AG04449 (cell line): ENCODE results near the gene ADAM17.

Source experiments
- CTCF ChIA-PET: fragments of 350-600 bp; formaldehyde crosslinking; extraction: SDS; loops from one replicate; lab custom pipeline; 2021; ENCODE audit warnings: antibody characterized with exemption; lab: Yijun Ruan, JAX
- POLR2A ChIA-PET: fragments of 400-600, 350-600 bp; formaldehyde crosslinking; extraction: SDS; loops from one replicate; lab custom pipeline; 2020; ENCODE audit warnings: antibody characterized with exemption, inconsistent platforms; lab: Yijun Ruan, JAX
- DNase-seq: peaks from one replicate; pipeline ENCODE4 v3.0.0-alpha.2; 2010; ENCODE audit warnings: low read depth, low spot score
- H3K4me3 ChIP-seq: 2 replicates; pipeline ENCODE4 v1.5.1; 2011; ENCODE audit warnings: low read depth, mild to moderate bottlenecking, control low read depth, low read length
- TF ChIP-seq, protein P1 (sequence below): IDR thresholded peaks from one replicate; pipeline ENCODE4 v1.5.1; 2011; ENCODE audit warnings: mild to moderate bottlenecking, moderate library complexity, low read length, control low read depth, inconsistent platforms; ENCODE audit not compliant: insufficient read depth; ENCODE audit errors: missing control alignments

ADAM17 gene

DNA sequence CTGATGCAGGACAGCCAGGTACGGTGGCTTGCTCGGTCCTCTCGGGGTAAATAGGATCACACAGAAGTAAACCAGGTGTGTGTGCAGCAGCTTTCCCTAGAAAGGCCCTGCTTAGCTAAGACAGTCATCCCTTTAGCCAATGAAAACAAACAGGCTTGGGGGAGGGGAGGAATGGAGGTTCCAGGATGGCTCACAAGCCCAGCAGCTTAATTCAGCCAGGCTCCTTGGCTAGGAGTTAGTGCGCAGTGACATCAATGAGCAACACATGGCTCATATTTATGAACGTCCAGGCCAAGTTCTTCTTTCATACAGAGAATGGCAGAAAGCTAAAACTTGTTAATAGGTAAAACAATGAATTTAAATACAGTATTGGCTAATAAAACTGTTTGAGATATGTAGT is 71.1 kb downstream of the ADAM17 start:
- H3K4me3 ChIP-seq = no peak overlapping the region
- TF ChIP-seq, protein P1, sequence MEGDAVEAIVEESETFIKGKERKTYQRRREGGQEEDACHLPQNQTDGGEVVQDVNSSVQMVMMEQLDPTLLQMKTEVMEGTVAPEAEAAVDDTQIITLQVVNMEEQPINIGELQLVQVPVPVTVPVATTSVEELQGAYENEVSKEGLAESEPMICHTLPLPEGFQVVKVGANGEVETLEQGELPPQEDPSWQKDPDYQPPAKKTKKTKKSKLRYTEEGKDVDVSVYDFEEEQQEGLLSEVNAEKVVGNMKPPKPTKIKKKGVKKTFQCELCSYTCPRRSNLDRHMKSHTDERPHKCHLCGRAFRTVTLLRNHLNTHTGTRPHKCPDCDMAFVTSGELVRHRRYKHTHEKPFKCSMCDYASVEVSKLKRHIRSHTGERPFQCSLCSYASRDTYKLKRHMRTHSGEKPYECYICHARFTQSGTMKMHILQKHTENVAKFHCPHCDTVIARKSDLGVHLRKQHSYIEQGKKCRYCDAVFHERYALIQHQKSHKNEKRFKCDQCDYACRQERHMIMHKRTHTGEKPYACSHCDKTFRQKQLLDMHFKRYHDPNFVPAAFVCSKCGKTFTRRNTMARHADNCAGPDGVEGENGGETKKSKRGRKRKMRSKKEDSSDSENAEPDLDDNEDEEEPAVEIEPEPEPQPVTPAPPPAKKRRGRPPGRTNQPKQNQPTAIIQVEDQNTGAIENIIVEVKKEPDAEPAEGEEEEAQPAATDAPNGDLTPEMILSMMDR = no peak
- CTCF ChIA-PET = no interaction called here
- POLR2A ChIA-PET = no interaction called here
- no peak for DNase-seq

DNA sequence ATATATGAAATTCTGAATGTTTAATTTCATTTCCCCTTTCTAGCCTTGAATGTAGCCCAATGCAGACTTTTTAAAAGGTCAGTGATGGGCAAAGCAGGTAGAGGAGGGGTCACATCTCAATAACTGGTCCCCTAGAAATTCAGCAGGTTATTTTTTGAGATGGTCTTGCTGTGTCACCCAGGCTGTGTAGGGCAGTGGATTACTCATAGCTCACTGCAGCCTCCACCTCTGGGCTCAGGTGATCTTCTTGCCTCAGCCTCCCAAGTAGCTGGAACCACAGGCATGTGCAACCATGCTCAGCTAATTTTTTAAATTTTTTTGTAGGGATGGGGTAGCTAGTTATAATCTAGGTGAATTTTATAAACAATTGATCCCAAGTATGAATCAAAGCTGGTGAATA is 72.5 kb downstream of the ADAM17 start:
- ChIA-PET CTCF (interaction anchor here (1.4 to 1.6 kb wide), 2 partner anchors 10 kb away, joined by 3 to 5 read pairs; no protein-coding TSS in a partner anchor), POLR2A (no interaction called here)
- TF ChIP-seq, protein P1 = no peak
- H3K4me3 ChIP-seq = no peak overlapping the region
- no peak for DNase-seq

DNA sequence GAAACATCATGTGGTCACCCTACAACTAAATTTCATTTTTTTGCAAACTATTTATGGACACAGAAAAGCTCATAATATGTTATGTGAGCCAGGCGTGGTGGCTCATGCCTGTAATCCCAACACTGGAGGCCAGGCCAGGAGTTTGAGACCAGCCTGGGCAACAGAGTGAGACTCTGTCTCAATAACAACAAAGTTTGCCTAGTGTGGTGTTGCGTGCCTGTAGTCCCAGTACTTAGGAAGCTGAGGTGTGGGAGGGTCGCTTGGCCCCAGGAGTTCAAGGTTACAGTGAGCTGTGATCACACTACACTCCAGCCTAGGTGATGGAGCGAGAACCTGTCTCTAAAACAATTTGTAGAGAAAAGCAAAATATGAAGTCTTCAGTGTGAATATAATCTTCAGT is 75.5 kb downstream of the ADAM17 start:
- DNase-seq = no peak
- ChIA-PET POLR2A (interaction anchor here (0.6 kb wide), 1 partner anchor 8 kb away, joined by 3 read pairs; no protein-coding TSS in a partner anchor), CTCF (interaction anchor here (0.7 kb wide), 1 partner anchor 76 kb away, joined by 3 read pairs; the partner anchor contains the start of gene ADAM17)
- no peak overlapping the region for H3K4me3 ChIP-seq
- TF ChIP-seq, protein P1 = no peak

DNA sequence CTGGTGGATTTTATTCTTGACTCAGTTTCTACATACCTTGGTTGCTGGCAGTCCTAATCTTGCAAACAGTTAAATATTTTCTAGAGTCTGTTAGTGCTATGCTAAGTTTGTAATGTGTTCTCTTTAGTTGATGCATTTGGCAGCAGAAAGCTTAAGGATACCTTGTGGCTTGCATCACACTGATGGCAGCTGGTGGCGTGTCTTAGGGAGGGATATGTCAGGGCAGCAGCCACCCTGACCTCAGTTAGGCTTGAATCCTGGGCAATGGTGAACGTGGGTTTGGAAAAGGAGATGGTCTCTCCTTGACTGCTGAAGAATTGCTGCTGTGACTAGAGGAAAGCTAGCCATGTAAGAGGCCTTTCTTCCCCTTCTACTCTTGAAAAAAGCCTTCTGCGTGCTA is 77.1 kb downstream of the ADAM17 start:
- POLR2A ChIA-PET = no interaction called here
- no peak overlapping the region for H3K4me3 ChIP-seq
- no peak for DNase-seq
- TF ChIP-seq, protein P1 = no peak
- CTCF ChIA-PET = no interaction called here

DNA sequence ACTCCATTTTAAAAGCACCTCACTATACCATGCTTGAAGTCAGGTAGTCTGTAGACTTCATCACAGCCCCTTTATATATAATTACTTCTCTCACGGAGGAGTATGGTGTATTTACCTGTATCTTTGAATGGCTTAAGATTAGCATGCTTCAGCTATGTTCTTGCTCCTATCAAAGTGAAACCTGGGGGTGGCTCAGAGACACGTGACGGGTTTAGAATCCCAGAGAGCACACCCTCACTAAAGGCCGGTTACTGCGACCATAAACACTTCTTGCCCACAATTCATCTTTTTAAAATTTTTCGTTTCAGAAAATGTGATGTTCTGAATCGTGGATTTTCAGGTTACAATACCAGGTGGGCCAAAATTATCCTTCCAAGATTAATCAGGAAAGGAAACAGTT is 77.7 kb downstream of the ADAM17 start:
- DNase-seq = no peak
- POLR2A ChIA-PET = no interaction called here
- TF ChIP-seq, protein P1 = no peak
- CTCF ChIA-PET = no interaction called here
- no peak overlapping the region for H3K4me3 ChIP-seq

DNA sequence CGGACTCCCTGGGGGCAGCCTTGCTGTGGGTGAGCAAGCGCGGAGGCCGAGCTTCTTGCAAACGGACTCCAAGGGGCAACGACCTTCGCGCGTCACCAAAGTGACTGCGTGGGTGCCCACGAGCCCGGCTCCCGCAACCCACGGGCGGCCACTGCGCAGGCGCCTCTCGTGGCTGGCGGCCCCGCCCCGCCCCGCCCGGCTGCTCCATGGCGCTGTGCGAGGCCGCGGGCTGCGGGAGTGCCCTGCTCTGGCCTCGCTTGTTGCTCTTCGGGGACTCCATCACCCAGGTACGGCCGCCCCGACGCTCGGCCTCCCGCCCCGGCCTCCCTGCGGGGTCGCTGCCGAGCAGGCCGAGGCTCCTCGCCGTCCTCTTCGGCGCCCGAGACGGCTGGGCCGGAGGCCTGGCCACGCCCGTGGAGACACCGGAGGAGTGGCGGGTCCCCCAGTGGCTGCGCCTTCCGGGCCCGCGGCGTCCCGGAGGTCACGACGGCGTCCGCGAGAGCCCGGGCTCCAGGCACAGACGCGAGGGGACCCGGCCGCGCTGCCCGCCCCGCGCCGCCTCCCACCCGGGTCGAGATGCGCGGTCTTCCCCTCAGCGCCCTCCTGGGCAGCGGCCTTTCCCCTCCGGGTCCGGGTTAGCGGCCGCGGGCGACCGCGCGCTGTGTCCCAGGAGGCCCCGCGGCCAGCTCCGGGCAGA is 81.1 kb downstream of the ADAM17 start, which contains the start of gene IAH1:
Gene IAH1 (plus strand): TSS at position 191 of the 697 bp plus-strand sequence. CDS start 16 bp downstream, at position 207.
- CTCF ChIA-PET = interaction anchor here (0.9 to 1.2 kb wide), 3 partner anchors 325 to 332 kb away, joined by 3 to 5 read pairs (median 5); no protein-coding TSS in a partner anchor
- no peak for DNase-seq
- peak within 1 kb of the TSS; percentile 73 for H3K4me3 ChIP-seq
- POLR2A ChIA-PET = interaction anchor here (0.8 to 1.1 kb wide), 3 partner anchors 51 to 156 kb away, joined by 4 read pairs; partner anchors contain the start of genes ADAM17, CPSF3, ITGB1BP1 and YWHAQ
- TF ChIP-seq, protein P1 = no peak
